Loucy (cell line): ENCODE data around the gene PRKCQ.

Experiments
- H2AFZ ChIP-seq: fragments of 200-600 bp; sonication (generic); 2 replicates; pipeline ENCODE4 v1.6.0; 2016; ENCODE audit warnings: antibody characterized with exemption, mild to moderate bottlenecking, low read length, moderate library complexity
- H3F3A ChIP-seq: fragments of 200-600 bp; 2 replicates; pipeline ENCODE4 v1.6.0; 2016; ENCODE audit warnings: antibody characterized with exemption, low read depth, mild to moderate bottlenecking
- H3K27me3 ChIP-seq: fragments of 200-600 bp; sonication (generic); 2 replicates; pipeline ENCODE4 v1.6.1; 2014; ENCODE audit warnings: low read length, mild to moderate bottlenecking; ENCODE audit not compliant: insufficient read depth, poor library complexity, severe bottlenecking
- H3K36me3 ChIP-seq: fragments of 200-600 bp; sonication (generic); 2 replicates; pipeline ENCODE4 v1.6.1; 2016; ENCODE audit warnings: low read length; ENCODE audit not compliant: insufficient read depth
- H3K4me1 ChIP-seq: fragments of 200-600 bp; sonication (generic); 2 replicates; pipeline ENCODE4 v1.5.1; 2014; ENCODE audit warnings: low read length, mild to moderate bottlenecking; ENCODE audit not compliant: insufficient read depth, poor library complexity, severe bottlenecking
- H3K4me2 ChIP-seq: fragments of 200-600 bp; sonication (generic); 2 replicates; pipeline ENCODE4 v1.6.0; 2014; ENCODE audit warnings: antibody characterized with exemption, low read length, low read depth, mild to moderate bottlenecking; ENCODE audit not compliant: poor library complexity, severe bottlenecking
- H3K4me3 ChIP-seq: fragments of 200-600 bp; sonication (generic); 2 replicates; pipeline ENCODE4 v1.5.1; 2014; ENCODE audit warnings: low read length, mild to moderate bottlenecking, mixed read lengths; ENCODE audit not compliant: poor library complexity, severe bottlenecking
- H3K79me2 ChIP-seq: fragments of 200-600 bp; sonication (generic); 2 replicates; pipeline ENCODE4 v1.6.1; 2014; ENCODE audit warnings: low read length; ENCODE audit not compliant: insufficient read depth
- H3K9ac ChIP-seq: fragments of 200-600 bp; sonication (generic); 2 replicates; pipeline ENCODE4 v1.6.0; 2014; ENCODE audit warnings: mild to moderate bottlenecking, low read depth, low read length, moderate library complexity; ENCODE audit not compliant: poor library complexity, severe bottlenecking
- H3K9me2 ChIP-seq: fragments of 200-600 bp; sonication (generic); replicated peaks from 2 replicates; pipeline ENCODE4 v1.6.1; 2016; ENCODE audit warnings: low read depth, low read length, mixed read lengths
- H3K9me3 ChIP-seq: fragments of 200-600 bp; sonication (generic); 2 replicates; pipeline ENCODE4 v1.6.1; 2014; ENCODE audit warnings: mild to moderate bottlenecking, antibody characterized with exemption, low read length, low read depth; ENCODE audit not compliant: insufficient read depth
- H4K20me1 ChIP-seq: fragments of 200-600 bp; sonication (generic); 2 replicates; pipeline ENCODE4 v1.6.0; 2014; ENCODE audit warnings: antibody characterized with exemption, low read length, mild to moderate bottlenecking; ENCODE audit not compliant: insufficient read depth, poor library complexity, severe bottlenecking
- CTCF ChIP-seq: fragments of 200-600 bp; sonication (generic); conservative IDR thresholded peaks from 2 replicates; pipeline ENCODE4 v1.5.1; 2014; ENCODE audit warnings: mild to moderate bottlenecking, antibody characterized with exemption, low read length
- EZH2phosphoT487 ChIP-seq: fragments of 200-600 bp; IDR thresholded peaks from 2 replicates; pipeline ENCODE4 v1.6.1; 2018; ENCODE audit warnings: antibody characterized with exemption, mild to moderate bottlenecking, moderate library complexity, borderline replicate concordance

Gene PRKCQ

GRCh38 chr10:6590100-6590499 lies 10.0 kb upstream of the PRKCQ start:
- H3K4me2 ChIP-seq, result no peak overlapping the region
- no peaks in the 10 kb centered on the region for H3K9me2 ChIP-seq
- H3K4me3 ChIP-seq, result no peak overlapping the region
- H3K79me2 ChIP-seq, result peaks cover 6% of the 10 kb centered on the region
- H3K4me1 ChIP-seq, result peaks cover 68% of the 10 kb centered on the region
- H3K36me3 ChIP-seq, result 0 out of 2 replicates have a peak, but pooled peaks cover 2% of the 10 kb centered on the region
- TF ChIP-seq CTCF (no peak), EZH2phosphoT487 (no peak)
- H2AFZ ChIP-seq, result no peak overlapping the region
- no peaks in the 10 kb centered on the region for H3K27me3 ChIP-seq
- no peak overlapping the region for H3K9ac ChIP-seq
- no peaks in the 10 kb centered on the region for H3K9me3 ChIP-seq
- H4K20me1 ChIP-seq, result no peaks in the 10 kb centered on the region
- peaks cover 11% of the 10 kb centered on the region; the same call in 1 of the 2 replicates for H3F3A ChIP-seq

DNA sequence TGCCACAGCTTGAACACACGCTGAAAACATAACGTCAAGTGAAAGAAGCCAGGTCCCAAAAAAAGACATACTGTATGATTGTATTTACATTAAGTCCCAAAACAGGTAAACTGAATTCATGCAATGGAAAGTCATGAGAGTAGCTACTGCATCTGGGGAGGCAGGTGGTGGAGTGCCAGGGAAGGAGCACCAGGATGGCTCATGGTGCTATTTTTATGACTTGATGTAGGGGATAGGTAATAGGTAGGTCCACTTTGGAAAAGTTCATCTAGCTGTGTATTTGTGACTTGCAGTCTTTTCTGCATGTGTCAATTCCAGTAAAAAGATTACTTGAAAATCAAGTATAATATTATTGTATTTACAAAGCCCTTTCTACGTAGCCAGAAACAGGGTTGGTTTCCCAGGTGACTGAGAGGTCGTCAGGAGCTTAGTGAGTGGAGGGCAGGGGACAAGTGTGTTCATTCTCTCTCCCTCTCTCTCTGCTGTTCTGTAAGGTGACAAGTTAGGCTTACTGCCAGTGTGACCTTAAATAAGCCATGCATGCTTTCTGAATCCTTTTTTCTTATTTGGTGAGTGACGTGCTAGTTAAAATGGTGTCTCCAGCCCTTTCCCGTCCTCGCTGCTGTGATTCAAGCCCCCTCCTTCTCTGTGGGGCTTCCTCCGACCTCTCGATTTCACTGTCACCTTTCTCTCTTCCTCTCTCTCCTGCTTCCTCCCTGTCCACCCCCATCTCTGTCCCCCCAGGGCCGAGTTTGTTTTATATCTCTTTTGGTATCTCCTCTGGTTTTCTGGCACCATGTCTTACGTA lies 9.4 kb upstream of the PRKCQ start:
- Histone ChIP-seq H2AFZ (no peak overlapping the region), H3K9me3 (no peaks in the 10 kb centered on the region), H3K9me2 (no peaks in the 10 kb centered on the region), H3K4me3 (no peak overlapping the region), H3K4me1 (peaks cover 73% of the 10 kb centered on the region), H4K20me1 (no peaks in the 10 kb centered on the region), H3K36me3 (0 out of 2 replicates have a peak, but pooled peaks cover 2% of the 10 kb centered on the region), H3K27me3 (no peaks in the 10 kb centered on the region), H3K9ac (no peak overlapping the region), H3K4me2 (no peak overlapping the region), H3F3A (peaks cover 11% of the 10 kb centered on the region; the same call in 1 of the 2 replicates), H3K79me2 (peaks cover 12% of the 10 kb centered on the region)
- TF ChIP-seq CTCF (no peak), EZH2phosphoT487 (no peak)

DNA sequence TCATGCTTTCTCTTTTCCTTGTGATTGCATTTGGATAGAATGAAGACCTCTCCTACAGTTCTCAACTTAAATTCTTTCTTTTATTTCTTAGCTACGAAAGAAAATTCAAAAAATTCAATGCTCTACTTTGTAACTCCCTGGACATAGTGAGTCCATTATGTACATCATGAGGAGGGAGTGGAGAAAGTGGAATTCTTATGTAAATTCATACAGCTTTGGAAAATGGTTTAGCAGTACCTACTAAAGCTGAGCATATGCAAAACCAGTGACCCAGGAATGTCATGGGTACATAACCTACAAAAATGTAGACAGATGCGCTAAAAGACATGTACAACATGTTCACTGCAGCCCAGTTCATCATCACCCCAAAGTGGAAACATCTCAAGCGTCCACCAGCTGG lies 8.8 kb upstream of the PRKCQ start:
- H4K20me1 ChIP-seq, result no peaks in the 10 kb centered on the region
- H3K4me3 ChIP-seq, result no peak overlapping the region
- no peak overlapping the region for H3K9ac ChIP-seq
- peaks cover 73% of the 10 kb centered on the region for H3K4me1 ChIP-seq
- H3K9me2 ChIP-seq, result no peaks in the 10 kb centered on the region
- H2AFZ ChIP-seq, result no peak overlapping the region
- H3K4me2 ChIP-seq, result no peak overlapping the region
- H3K9me3 ChIP-seq, result no peaks in the 10 kb centered on the region
- peaks cover 6% of the 10 kb centered on the region; the same call in 1 of the 2 replicates for H3K36me3 ChIP-seq
- peaks cover 11% of the 10 kb centered on the region; the same call in 1 of the 2 replicates for H3F3A ChIP-seq
- H3K79me2 ChIP-seq, result peaks cover 17% of the 10 kb centered on the region
- H3K27me3 ChIP-seq, result no peaks in the 10 kb centered on the region
- TF ChIP-seq CTCF, result no peak
- TF ChIP-seq EZH2phosphoT487, result no peak
